PC-9 (cell line): Measurements from ENCODE around the gene PACRG. TPM values are rescaled to one million over a fixed set of nuclear protein-coding genes. Genes with fewer than 3 reads are reported as not detected.

ENCODE experiments used
- BruUV-seq: library from RNA; stranded (reverse); fragments of 400-500 nt; replicated peaks from 2 replicates; lab custom pipeline; 2021; lab: Mats Ljungman, UMichigan
- CTCF ChIA-PET: fragments of 300-600 bp; sonication (Branson Sonifier 250); formaldehyde crosslinking; loops from one replicate; lab custom pipeline; 2022; ENCODE audit warnings: antibody characterized with exemption; lab: Charles Lee
- POLR2A ChIA-PET: fragments of 300-600 bp; sonication (Branson Sonifier 250); formaldehyde crosslinking; loops from one replicate; lab custom pipeline; 2022; ENCODE audit warnings: antibody characterized with exemption; ENCODE audit not compliant: unreplicated experiment; lab: Charles Lee
- DNase-seq, 2 experiments: peaks; one replicate each; pipeline versions ENCODE4 v3.0.0 to v3.0.0-alpha.2; 2015 to 2022; ENCODE audit warnings: mixed read lengths in 1 of 2
- H2AFZ ChIP-seq: fragments of 200-600 bp; sonication (generic); 2 replicates; pipeline ENCODE4 v1.8.1; 2017; ENCODE audit warnings: antibody characterized with exemption
- H3F3A ChIP-seq: fragments of 200-600 bp; sonication (generic); 2 replicates; pipeline ENCODE4 v1.8.1; 2017; ENCODE audit warnings: antibody characterized with exemption, mild to moderate bottlenecking, low read depth; ENCODE audit not compliant: insufficient read depth
- H3K27ac ChIP-seq: fragments of 200-600 bp; sonication (generic); 2 replicates; pipeline ENCODE4 v1.6.1; 2016; ENCODE audit warnings: mixed run types
- H3K27me3 ChIP-seq: fragments of 200-600 bp; sonication (generic); 2 replicates; pipeline ENCODE4 v1.6.1; 2016; ENCODE audit warnings: low read depth, mixed run types; ENCODE audit not compliant: insufficient read depth
- H3K36me3 ChIP-seq: fragments of 200-600 bp; sonication (generic); 2 replicates; pipeline ENCODE4 v1.6.1; 2016; ENCODE audit warnings: low read depth, mixed run types
- H3K4me1 ChIP-seq: fragments of 200-600 bp; sonication (generic); replicated peaks from 2 replicates; pipeline ENCODE4 v1.6.1; 2016; ENCODE audit warnings: mixed run types; ENCODE audit not compliant: insufficient read depth
- H3K4me2 ChIP-seq: fragments of 200-600 bp; sonication (generic); 2 replicates; pipeline ENCODE4 v1.6.1; 2017; ENCODE audit warnings: mixed run types
- H3K4me3 ChIP-seq: fragments of 200-600 bp; sonication (generic); 2 replicates; pipeline ENCODE4 v1.6.1; 2016; ENCODE audit warnings: mixed run types
- H3K79me2 ChIP-seq: fragments of 200-600 bp; sonication (generic); 2 replicates; pipeline ENCODE4 v1.6.1; 2017; ENCODE audit warnings: low read depth, mixed run types
- H3K9me2 ChIP-seq: fragments of 200-600 bp; sonication (generic); 2 replicates; pipeline ENCODE4 v1.8.1; 2017; ENCODE audit warnings: mild to moderate bottlenecking; ENCODE audit not compliant: insufficient read depth
- H3K9me3 ChIP-seq: fragments of 200-600 bp; sonication (generic); 2 replicates; pipeline ENCODE4 v1.8.1; 2016; ENCODE audit warnings: low read depth; ENCODE audit not compliant: insufficient read depth
- H4K20me1 ChIP-seq: fragments of 200-600 bp; sonication (generic); 2 replicates; pipeline ENCODE4 v1.8.1; 2017; ENCODE audit not compliant: insufficient read depth
- CTCF ChIP-seq: fragments of 200-600 bp; sonication (generic); conservative IDR thresholded peaks from 2 replicates; pipeline ENCODE4 v1.6.1; 2017; ENCODE audit warnings: mixed run types, antibody characterized with exemption, mild to moderate bottlenecking, moderate library complexity
- EZH2 ChIP-seq: fragments of 200-600 bp; sonication (generic); IDR thresholded peaks from 2 replicates; pipeline ENCODE4 v1.8.0; 2017; ENCODE audit warnings: antibody characterized with exemption, low read depth
- intact Hi-C: fragments of 100-400 bp; cut with micrococcal nuclease; formaldehyde crosslinking; loops from one replicate; pipeline ENCODE4 v1.10.0; 2022; ENCODE audit not compliant: unreplicated experiment
- total RNA-seq: library from RNA; stranded (reverse); gene quantifications from 2 replicates; pipeline ENCODE4 v1.2.3, GENCODE V29; 2021

PACRG gene
- total RNA-seq, 1 experiment from 2014 or later, result not detected

- Histone ChIP-seq H3K27ac (peak overlapping the region; percentile 44; the same call in 1 of the 2 replicates), H3K79me2 (no peaks in the 10 kb centered on the region), H3K4me1 (peaks cover 49% of the 10 kb centered on the region), H3K9me3 (0 out of 2 replicates have a peak, but pooled peaks cover 3% of the 10 kb centered on the region), H3F3A (peaks cover 35% of the 10 kb centered on the region; the same call in 1 of the 2 replicates), H3K9me2 (no peaks in the 10 kb centered on the region), H3K4me2 (peak overlapping the region; percentile 46), H3K36me3 (no peaks in the 10 kb centered on the region), H3K27me3 (no peaks in the 10 kb centered on the region), H2AFZ (no peak overlapping the region), H3K4me3 (no peak overlapping the region), H4K20me1 (no peaks in the 10 kb centered on the region)
- no peak for DNase-seq
- POLR2A ChIA-PET, result no interaction called here
- intact Hi-C loops, result no loop called here
- no peak for TF ChIP-seq CTCF
- TF ChIP-seq EZH2, result no peak
- BruUV-seq, result no TSS peak
- CTCF ChIA-PET, result no interaction called here
These were observed 628.5 kb downstream of the PACRG start for GRCh38 chr6:163356324-163356723.

- Histone ChIP-seq H3K79me2 (no peaks in the 10 kb centered on the region), H3K9me2 (no peaks in the 10 kb centered on the region), H4K20me1 (no peaks in the 10 kb centered on the region), H3F3A (peaks cover 32% of the 10 kb centered on the region; the same call in 1 of the 2 replicates), H3K9me3 (0 out of 2 replicates have a peak, but pooled peaks cover 3% of the 10 kb centered on the region), H3K27me3 (no peaks in the 10 kb centered on the region), H3K4me1 (peaks cover 45% of the 10 kb centered on the region), H3K4me2 (no peak overlapping the region), H3K27ac (no peak overlapping the region), H3K36me3 (no peaks in the 10 kb centered on the region), H2AFZ (no peak overlapping the region), H3K4me3 (no peak overlapping the region)
- ChIA-PET CTCF (no interaction called here), POLR2A (no interaction called here)
- no TSS peak for BruUV-seq
- TF ChIP-seq EZH2, result no peak
- TF ChIP-seq CTCF, result no peak
- intact Hi-C loops, result no loop called here
- DNase-seq, result no peak
These were observed 629.0 kb downstream of the PACRG start for GRCh38 chr6:163356743-163357142.

GRCh38 chr6:163364641-163365040 lies 636.9 kb downstream of the PACRG start:
- Histone ChIP-seq H3K36me3 (no peaks in the 10 kb centered on the region), H3K27me3 (no peaks in the 10 kb centered on the region), H2AFZ (no peak overlapping the region), H3K9me3 (0 out of 2 replicates have a peak, but pooled peaks cover 3% of the 10 kb centered on the region), H3K4me2 (no peak overlapping the region), H3K79me2 (no peaks in the 10 kb centered on the region), H3K4me1 (no peaks in the 10 kb centered on the region), H3K4me3 (no peak overlapping the region), H4K20me1 (no peaks in the 10 kb centered on the region), H3F3A (no peaks in the 10 kb centered on the region), H3K27ac (no peak overlapping the region), H3K9me2 (no peaks in the 10 kb centered on the region)
- DNase-seq, result no peak
- CTCF ChIA-PET, result no interaction called here
- no TSS peak for BruUV-seq
- POLR2A ChIA-PET, result no interaction called here
- intact Hi-C loops, result no loop called here
- no peak for TF ChIP-seq CTCF
- TF ChIP-seq EZH2, result no peak

Other genes with a start within 250 kb of the PACRG start
- gene PRKN, start 208 bp upstream of the PACRG start, total RNA-seq, result not detected in 2 replicates